AG04449 (cell line): ENCODE results near the gene SVOPL.

Experiments
- CTCF ChIA-PET: fragments of 350-600 bp; formaldehyde crosslinking; extraction: SDS; loops from one replicate; lab custom pipeline; 2021; ENCODE audit warnings: antibody characterized with exemption; lab: Yijun Ruan, JAX
- POLR2A ChIA-PET: fragments of 400-600, 350-600 bp; formaldehyde crosslinking; extraction: SDS; loops from one replicate; lab custom pipeline; 2020; ENCODE audit warnings: antibody characterized with exemption, inconsistent platforms; lab: Yijun Ruan, JAX
- DNase-seq: peaks from one replicate; pipeline ENCODE4 v3.0.0-alpha.2; 2010; ENCODE audit warnings: low read depth, low spot score
- H3K4me3 ChIP-seq: 2 replicates; pipeline ENCODE4 v1.5.1; 2011; ENCODE audit warnings: low read depth, mild to moderate bottlenecking, control low read depth, low read length
- CTCF ChIP-seq: IDR thresholded peaks from one replicate; pipeline ENCODE4 v1.5.1; 2011; ENCODE audit warnings: mild to moderate bottlenecking, moderate library complexity, low read length, control low read depth, inconsistent platforms; ENCODE audit not compliant: insufficient read depth; ENCODE audit errors: missing control alignments

SVOPL gene

GRCh38 chr7:138700857-138701536 lies at the start of gene SVOPL:
SVOPL (minus strand) TSS chr7:138701362; CDS start chr7:138679045, 22,317 bp downstream.
- TF ChIP-seq CTCF = no peak
- ChIA-PET POLR2A (no interaction called here), CTCF (no interaction called here)
- no peak for DNase-seq
- H3K4me3 ChIP-seq = no peak within 1 kb of the TSS

GRCh38 chr7:138750473-138750872 lies 49.3 kb upstream of the SVOPL start:
- POLR2A ChIA-PET = no interaction called here
- CTCF ChIA-PET = no interaction called here
- no peak for DNase-seq
- no peak for TF ChIP-seq CTCF
- no peak overlapping the region for H3K4me3 ChIP-seq

GRCh38 chr7:138749960-138750359 lies 48.8 kb upstream of the SVOPL start:
- no peak for TF ChIP-seq CTCF
- CTCF ChIA-PET = interaction anchor here (2.7 kb wide), 1 partner anchor 11 kb away, joined by 12 read pairs; no protein-coding TSS in a partner anchor
- DNase-seq = no peak
- POLR2A ChIA-PET = no interaction called here
- H3K4me3 ChIP-seq = no peak overlapping the region

- POLR2A ChIA-PET = no interaction called here
- no peak for TF ChIP-seq CTCF
- DNase-seq = no peak
- no peak overlapping the region for H3K4me3 ChIP-seq
- CTCF ChIA-PET = interaction anchor here (0.6 to 2.7 kb wide), 2 partner anchors 10 to 843 kb away, joined by 3 to 12 read pairs; no protein-coding TSS in a partner anchor
Observed at GRCh38 chr7:138748666-138749065, 47.5 kb upstream of the SVOPL start.

- no peak for DNase-seq
- no peak for TF ChIP-seq CTCF
- CTCF ChIA-PET = no interaction called here
Observed at GRCh38 chr7:138746073-138746472, 44.9 kb upstream of the SVOPL start.

GRCh38 chr7:138745189-138745588 lies 44.0 kb upstream of the SVOPL start:
- no peak for DNase-seq
- no peak overlapping the region for H3K4me3 ChIP-seq
- CTCF ChIA-PET = no interaction called here
- no peak for TF ChIP-seq CTCF
- POLR2A ChIA-PET = no interaction called here

More at GRCh38 chr7:138746073-138746472, 44.9 kb upstream of the SVOPL start:
- POLR2A ChIA-PET = no interaction called here
- no peak overlapping the region for H3K4me3 ChIP-seq
